GM23338 (cell line): ENCODE measurements around the gene SETD1A. TPM values are rescaled to one million over a fixed set of nuclear protein-coding genes. Genes with fewer than 3 reads are reported as not detected.

Experiments used
- ATAC-seq: fragments of 200-7000 bp; cut with Tn5 transposase; 3 replicates; pipeline ENCODE4 v1.9.1; 2020
- DNase-seq: peaks from one replicate; pipeline ENCODE4 v3.0.0-alpha.2; 2015; ENCODE audit warnings: low spot score
- H2AFZ ChIP-seq: fragments of 200-600 bp; sonication (generic); 2 replicates; pipeline ENCODE4 v1.8.0; 2016; ENCODE audit warnings: antibody characterized with exemption, mild to moderate bottlenecking, moderate library complexity
- H3F3A ChIP-seq: fragments of 200-600 bp; sonication (generic); replicated peaks from 2 replicates; pipeline ENCODE4 v1.8.0; 2017; ENCODE audit warnings: antibody characterized with exemption, mixed run types, low read depth
- H3K27ac ChIP-seq: fragments of 200-600 bp; sonication (generic); 2 replicates; pipeline ENCODE4 v1.6.1; 2016; ENCODE audit warnings: low read depth
- H3K27me3 ChIP-seq: fragments of 200-600 bp; sonication (generic); 2 replicates; pipeline ENCODE4 v1.8.0; 2016; ENCODE audit warnings: mild to moderate bottlenecking, mixed run types, moderate library complexity; ENCODE audit not compliant: insufficient read depth
- H3K36me3 ChIP-seq: fragments of 200-600 bp; sonication (generic); 2 replicates; pipeline ENCODE4 v1.8.0; 2016; ENCODE audit warnings: mild to moderate bottlenecking; ENCODE audit not compliant: insufficient read depth
- H3K4me1 ChIP-seq: fragments of 200-600 bp; sonication (generic); 2 replicates; pipeline ENCODE4 v1.8.0; 2016; ENCODE audit warnings: mild to moderate bottlenecking, moderate library complexity; ENCODE audit not compliant: insufficient read depth
- H3K4me2 ChIP-seq: fragments of 200-600 bp; sonication (generic); 2 replicates; pipeline ENCODE4 v1.7.1; 2017; ENCODE audit warnings: mixed run types
- H3K4me3 ChIP-seq: fragments of 200-600 bp; sonication (generic); 2 replicates; pipeline ENCODE4 v1.6.1; 2016; ENCODE audit warnings: mixed run types
- H3K79me2 ChIP-seq: fragments of 200-600 bp; sonication (generic); replicated peaks from 2 replicates; pipeline ENCODE4 v1.8.0; 2017; ENCODE audit warnings: mild to moderate bottlenecking; ENCODE audit not compliant: insufficient read depth
- H3K9me2 ChIP-seq: fragments of 200-600 bp; sonication (generic); 2 replicates; pipeline ENCODE4 v1.8.0; 2017; ENCODE audit not compliant: insufficient read depth
- H4K20me1 ChIP-seq: fragments of 200-600 bp; sonication (generic); replicated peaks from 2 replicates; pipeline ENCODE4 v1.8.0; 2017; ENCODE audit warnings: mild to moderate bottlenecking; ENCODE audit not compliant: insufficient read depth
- H3K27ac Mint-ChIP-seq: 2 replicates; pipeline ENCODE4 v1.8.0; 2020; ENCODE audit warnings: inconsistent platforms, mild to moderate bottlenecking, moderate library complexity, mixed read lengths
- H3K27me3 Mint-ChIP-seq: 3 replicates; pipeline ENCODE4 v1.8.0; 2022; ENCODE audit warnings: low read depth, mild to moderate bottlenecking, moderate library complexity, mixed read lengths, inconsistent platforms; ENCODE audit not compliant: insufficient read depth, poor library complexity
- H3K36me3 Mint-ChIP-seq: 3 replicates; pipeline ENCODE4 v1.8.0; 2021; ENCODE audit warnings: low read depth, mild to moderate bottlenecking, inconsistent platforms, moderate library complexity, mixed read lengths
- H3K4me1 Mint-ChIP-seq: 3 replicates; pipeline ENCODE4 v1.8.0; 2020; ENCODE audit warnings: mild to moderate bottlenecking, inconsistent platforms, mixed read lengths
- H3K4me3 Mint-ChIP-seq: 3 replicates; pipeline ENCODE4 v1.8.0; 2021; ENCODE audit warnings: moderate library complexity, mild to moderate bottlenecking, inconsistent platforms, mixed read lengths
- H3K9me3 Mint-ChIP-seq: 3 replicates; pipeline ENCODE4 v1.8.0; 2020; ENCODE audit warnings: moderate library complexity, mild to moderate bottlenecking, inconsistent platforms, mixed read lengths
- NANOG ChIP-seq: IDR thresholded peaks from 2 replicates; pipeline ENCODE4 v1.6.1; 2016; ENCODE audit warnings: antibody characterized with exemption, borderline replicate concordance
- REST ChIP-seq: IDR thresholded peaks from one replicate; pipeline ENCODE4 v1.6.1; 2018; ENCODE audit warnings: antibody characterized with exemption; ENCODE audit not compliant: unreplicated experiment
- STAT1 ChIP-seq: IDR thresholded peaks from one replicate; pipeline ENCODE4 v1.6.1; 2016; ENCODE audit warnings: antibody characterized with exemption; ENCODE audit not compliant: unreplicated experiment
- ZNF114 ChIP-seq: fragments of 250-450 bp; sonication (Bioruptor Pico); IDR thresholded peaks from 2 replicates; pipeline ENCODE4 v1.5.0; 2020; ENCODE audit warnings: mild to moderate bottlenecking, moderate library complexity
- ZNF462 ChIP-seq: fragments of 250-450 bp; sonication (Bioruptor Pico); IDR thresholded peaks from 2 replicates; pipeline ENCODE4 v1.5.0; 2020; ENCODE audit warnings: mild to moderate bottlenecking, moderate library complexity
- polyA plus RNA-seq: library from polyadenylated mRNA; unstranded; fragments of >200 nt; fragmentation: Nextera tagmentation; extraction: Ambion mirVana; gene quantifications from 2 replicates; pipeline ENCODE4 v1.2.1, GENCODE V29; 2016
- total RNA-seq: library from RNA; depleted of rRNA; stranded (reverse); fragments of >200 nt; shearing (Covaris generic); gene quantifications from 2 replicates; pipeline ENCODE4 v1.2.3, GENCODE V29; 2014

The SETD1A gene
- total and polyA plus RNA-seq, 2 experiments from 2014 or later: 10.8 to 21.9 TPM

- no peak for ATAC-seq
- H3K27me3 ChIP-seq: no peaks in the 10 kb centered on the region
- Mint-ChIP-seq H3K4me3 (no peak overlapping the region), H3K9me3 (no peaks in the 10 kb centered on the region), H3K4me1 (peaks cover 29% of the 10 kb centered on the region), H3K27ac (no peak overlapping the region), H3K27me3 (peaks cover 25% of the 10 kb centered on the region), H3K36me3 (peaks cover 57% of the 10 kb centered on the region)
- DNase-seq: no peak
- H3K4me2 ChIP-seq: no peak overlapping the region
- peaks cover 16% of the 10 kb centered on the region; the same call in 1 of the 2 replicates for H3K79me2 ChIP-seq
- no peaks in the 10 kb centered on the region for H3K9me2 ChIP-seq
- peaks cover 6% of the 10 kb centered on the region; the same call in 1 of the 2 replicates for H3K4me1 ChIP-seq
- H3K36me3 ChIP-seq: peaks cover 16% of the 10 kb centered on the region
- H3K4me3 ChIP-seq: no peak overlapping the region
- no peak overlapping the region for H3K27ac ChIP-seq
- peaks cover 9% of the 10 kb centered on the region for H4K20me1 ChIP-seq
- H2AFZ ChIP-seq: no peak overlapping the region
- no peak for TF ChIP-seq ZNF462 (CRISPR knock-in tag)
- TF ChIP-seq NANOG: no peak
- H3F3A ChIP-seq: peaks cover 29% of the 10 kb centered on the region
Measured at GRCh38 chr16:30944352-30944751, 13.2 kb upstream of the SETD1A start.

- peak overlapping the region; percentile 96 for H3K27ac Mint-ChIP-seq
- ATAC-seq (no peak), DNase-seq (no peak)
- peaks cover 28% of the 10 kb centered on the region for H3K27me3 Mint-ChIP-seq
- TF ChIP-seq ZNF114 (CRISPR knock-in tag): no peak
- TF ChIP-seq REST: no peak
- no peak for TF ChIP-seq STAT1
- Histone ChIP-seq H2AFZ (no peak overlapping the region), H4K20me1 (peaks cover 9% of the 10 kb centered on the region), H3K4me3 (peak overlapping the region; percentile 63), H3K79me2 (peaks cover 16% of the 10 kb centered on the region; the same call in 1 of the 2 replicates), H3K4me2 (peak overlapping the region; percentile 88), H3K4me1 (peaks cover 13% of the 10 kb centered on the region), H3F3A (peaks cover 23% of the 10 kb centered on the region), H3K36me3 (peaks cover 16% of the 10 kb centered on the region), H3K27me3 (no peaks in the 10 kb centered on the region), H3K27ac (peak overlapping the region; percentile 95; the same call in 1 of the 2 replicates), H3K9me2 (no peaks in the 10 kb centered on the region)
- H3K36me3 Mint-ChIP-seq: peaks cover 38% of the 10 kb centered on the region
- peaks cover 36% of the 10 kb centered on the region for H3K4me1 Mint-ChIP-seq
- peak overlapping the region; percentile 79 for H3K4me3 Mint-ChIP-seq
- no peaks in the 10 kb centered on the region for H3K9me3 Mint-ChIP-seq
Measured at GRCh38 chr16:30946671-30947540, 10.6 kb upstream of the SETD1A start.
